Activated B cell treated with CpG ODN at 0.5 μM for 24 hours (primary cell): ENCODE measurements around the gene SUCLG2. TPM values are rescaled to one million over a fixed set of nuclear protein-coding genes. Genes with fewer than 3 reads are reported as not detected.

ENCODE experiments used
- ATAC-seq: fragments of 200-7000 bp; cut with Tn5 transposase; one replicate; pipeline ENCODE4 v1.10.0; 2021; ENCODE audit warnings: low read depth, mild to moderate bottlenecking, moderate library complexity
- CTCF ChIA-PET: fragments of 350-600 bp; sonication (Branson Sonifier 250); formaldehyde crosslinking; loops from one replicate; lab custom pipeline; 2021; ENCODE audit warnings: antibody characterized with exemption; lab: Charles Lee
- POLR2A ChIA-PET: fragments of 350-600 bp; sonication (Branson Sonifier 250); formaldehyde crosslinking; loops from one replicate; lab custom pipeline; 2021; ENCODE audit warnings: antibody characterized with exemption; lab: Charles Lee
- DNase-seq: peaks from one replicate; pipeline ENCODE4 v3.0.0; 2022
- H3K27ac Mint-ChIP-seq: one replicate; pipeline ENCODE4 v1.8.0; 2020; ENCODE audit warnings: mixed read lengths
- H3K27me3 Mint-ChIP-seq: one replicate; pipeline ENCODE4 v1.8.0; 2021; ENCODE audit warnings: mixed read lengths
- H3K36me3 Mint-ChIP-seq: one replicate; pipeline ENCODE4 v1.8.0; 2021; ENCODE audit warnings: low read depth, mixed read lengths
- H3K4me1 Mint-ChIP-seq: one replicate; pipeline ENCODE4 v1.8.0; 2021; ENCODE audit warnings: mixed read lengths
- H3K4me3 Mint-ChIP-seq: one replicate; pipeline ENCODE4 v1.8.0; 2020; ENCODE audit warnings: mild to moderate bottlenecking, mixed read lengths
- H3K9me3 Mint-ChIP-seq: one replicate; pipeline ENCODE4 v1.8.0; 2020; ENCODE audit warnings: mixed read lengths
- intact Hi-C: fragments of 100-400 bp; cut with micrococcal nuclease; formaldehyde crosslinking; loops from one replicate; pipeline ENCODE4 v1.15.1; 2024
- total RNA-seq: library from RNA; stranded (reverse); gene quantifications from 2 replicates; pipeline ENCODE4 v1.2.3, GENCODE V29; 2022
- TF ChIP-seq, protein P1 (sequence below): fragments of 200-600 bp; IDR thresholded peaks from one replicate; pipeline ENCODE4 v1.8.0; 2022; ENCODE audit warnings: antibody characterized with exemption, mild to moderate bottlenecking

SUCLG2 gene
- total RNA-seq, 1 donor from 2014 or later, result 40.8 TPM

DNA sequence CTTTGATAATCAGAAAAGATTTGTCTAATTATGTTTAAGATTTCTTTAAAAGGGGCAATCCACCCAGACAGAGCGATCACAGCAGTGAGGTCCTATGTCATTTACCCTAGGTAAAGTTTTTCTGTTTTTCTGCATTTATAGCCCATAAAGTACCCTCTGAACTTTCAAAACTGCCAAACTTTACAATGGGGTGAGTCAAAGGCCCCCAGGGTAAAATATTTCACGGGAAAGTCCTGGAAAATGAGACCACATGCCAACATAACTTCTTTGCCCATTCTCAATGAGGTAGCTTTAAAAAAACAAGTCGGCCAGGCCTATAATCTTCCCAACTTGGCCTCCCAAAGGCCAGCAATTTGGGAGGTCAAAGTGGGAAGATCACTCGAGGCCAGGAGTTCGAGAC is 53.0 kb downstream of the SUCLG2 start:
- CTCF ChIA-PET, result no interaction called here
- H3K36me3 Mint-ChIP-seq, result peaks cover 61% of the 10 kb centered on the region
- no peak for DNase-seq
- H3K27me3 Mint-ChIP-seq, result no peaks in the 10 kb centered on the region
- ATAC-seq, result no peak
- POLR2A ChIA-PET, result no interaction called here
- TF ChIP-seq, protein P1, sequence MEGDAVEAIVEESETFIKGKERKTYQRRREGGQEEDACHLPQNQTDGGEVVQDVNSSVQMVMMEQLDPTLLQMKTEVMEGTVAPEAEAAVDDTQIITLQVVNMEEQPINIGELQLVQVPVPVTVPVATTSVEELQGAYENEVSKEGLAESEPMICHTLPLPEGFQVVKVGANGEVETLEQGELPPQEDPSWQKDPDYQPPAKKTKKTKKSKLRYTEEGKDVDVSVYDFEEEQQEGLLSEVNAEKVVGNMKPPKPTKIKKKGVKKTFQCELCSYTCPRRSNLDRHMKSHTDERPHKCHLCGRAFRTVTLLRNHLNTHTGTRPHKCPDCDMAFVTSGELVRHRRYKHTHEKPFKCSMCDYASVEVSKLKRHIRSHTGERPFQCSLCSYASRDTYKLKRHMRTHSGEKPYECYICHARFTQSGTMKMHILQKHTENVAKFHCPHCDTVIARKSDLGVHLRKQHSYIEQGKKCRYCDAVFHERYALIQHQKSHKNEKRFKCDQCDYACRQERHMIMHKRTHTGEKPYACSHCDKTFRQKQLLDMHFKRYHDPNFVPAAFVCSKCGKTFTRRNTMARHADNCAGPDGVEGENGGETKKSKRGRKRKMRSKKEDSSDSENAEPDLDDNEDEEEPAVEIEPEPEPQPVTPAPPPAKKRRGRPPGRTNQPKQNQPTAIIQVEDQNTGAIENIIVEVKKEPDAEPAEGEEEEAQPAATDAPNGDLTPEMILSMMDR, result no peak
- peaks cover 29% of the 10 kb centered on the region for H3K4me1 Mint-ChIP-seq
- H3K27ac Mint-ChIP-seq, result no peak overlapping the region
- intact Hi-C loops, result no loop called here
- H3K9me3 Mint-ChIP-seq, result no peaks in the 10 kb centered on the region
- no peak overlapping the region for H3K4me3 Mint-ChIP-seq

DNA sequence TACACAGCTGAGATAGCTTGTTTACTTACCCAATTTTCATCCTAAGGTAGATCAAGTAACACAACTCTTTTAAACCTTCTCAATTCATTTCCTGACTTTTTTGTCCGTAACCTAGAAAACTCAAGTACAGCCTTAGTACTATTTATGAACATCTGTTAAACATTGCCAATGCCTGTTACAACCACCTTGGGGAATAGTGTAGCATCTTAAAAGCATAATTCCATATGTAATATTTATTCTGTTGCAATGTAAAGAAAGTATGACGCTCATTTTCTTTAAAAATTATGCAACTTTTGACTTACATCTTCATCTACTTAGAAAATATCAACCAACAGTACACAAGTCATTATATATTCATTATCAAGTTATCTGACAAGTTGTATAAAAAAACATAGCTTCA is 54.6 kb downstream of the SUCLG2 start:
- no peak overlapping the region for H3K27ac Mint-ChIP-seq
- POLR2A ChIA-PET, result no interaction called here
- H3K4me1 Mint-ChIP-seq, result peaks cover 27% of the 10 kb centered on the region
- ATAC-seq, result no peak
- no peak overlapping the region for H3K4me3 Mint-ChIP-seq
- H3K9me3 Mint-ChIP-seq, result no peaks in the 10 kb centered on the region
- TF ChIP-seq, protein P1, result no peak
- no peak for DNase-seq
- H3K36me3 Mint-ChIP-seq, result peaks cover 58% of the 10 kb centered on the region
- no peaks in the 10 kb centered on the region for H3K27me3 Mint-ChIP-seq
- intact Hi-C loops, result no loop called here
- CTCF ChIA-PET, result interaction anchor here (0.7 kb wide), 1 partner anchor 12 kb away, joined by 3 read pairs; no protein-coding TSS in a partner anchor

DNA sequence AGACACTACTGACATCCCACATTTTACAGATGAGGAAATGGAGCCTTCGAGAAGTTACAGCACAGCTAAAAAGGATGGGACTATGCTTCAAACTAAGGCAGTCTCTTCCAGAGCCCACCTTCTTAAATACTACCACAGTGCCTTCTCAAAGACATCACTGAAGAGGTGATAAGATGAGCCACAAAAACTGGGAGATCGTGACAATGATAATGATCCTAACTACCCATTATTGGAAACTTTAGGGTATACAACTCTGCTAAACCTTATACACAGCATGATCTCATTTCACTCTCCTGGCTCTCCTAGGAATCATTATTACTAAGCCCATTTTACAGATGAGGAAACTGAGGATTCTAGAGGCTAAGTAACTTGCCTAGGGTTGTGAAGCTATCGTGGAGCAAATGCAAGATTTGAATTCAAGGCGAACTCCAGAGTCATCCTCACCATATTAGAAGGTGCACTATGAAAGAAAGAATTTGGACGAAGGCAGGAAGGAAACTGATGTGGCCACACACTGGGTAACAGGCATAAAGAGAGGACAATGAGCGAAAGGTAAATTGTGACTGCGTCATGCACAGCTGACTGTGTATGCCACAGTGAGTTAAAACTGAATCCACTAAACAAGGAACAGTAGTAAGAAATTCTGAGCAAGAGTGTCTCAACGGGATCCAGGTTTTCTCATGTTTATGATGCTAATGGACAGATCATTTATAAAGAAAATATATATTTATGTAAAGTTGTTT is 55.4 kb downstream of the SUCLG2 start:
- Mint-ChIP-seq H3K27me3 (no peaks in the 10 kb centered on the region), H3K4me3 (no peak overlapping the region), H3K27ac (no peak overlapping the region), H3K36me3 (peaks cover 52% of the 10 kb centered on the region), H3K9me3 (no peaks in the 10 kb centered on the region), H3K4me1 (peaks cover 27% of the 10 kb centered on the region)
- CTCF ChIA-PET, result no interaction called here
- DNase-seq (no peak), ATAC-seq (no peak)
- TF ChIP-seq, protein P1, result no peak
- POLR2A ChIA-PET, result no interaction called here
- intact Hi-C loops, result no loop called here

DNA sequence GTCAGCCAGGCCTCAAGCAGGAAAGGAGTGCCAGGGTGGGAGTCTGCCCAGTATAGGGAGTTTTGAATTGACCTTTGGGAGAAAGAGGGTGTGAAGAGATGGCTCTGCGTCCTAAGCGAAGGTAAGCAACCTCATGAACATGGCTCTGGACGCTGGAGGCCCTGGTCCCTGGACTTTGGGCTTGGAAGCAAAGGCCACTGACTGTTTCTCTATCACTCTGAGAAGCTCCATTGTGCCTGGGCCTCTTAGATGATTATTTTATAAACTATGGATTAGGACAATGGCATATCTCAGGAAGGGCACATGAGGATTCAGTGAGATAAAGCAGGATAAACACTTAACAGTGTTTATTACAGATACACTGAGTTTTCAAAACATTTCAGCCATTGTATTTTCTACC is 59.0 kb downstream of the SUCLG2 start:
- H3K27ac Mint-ChIP-seq, result no peak overlapping the region
- ChIA-PET CTCF (no interaction called here), POLR2A (no interaction called here)
- H3K4me1 Mint-ChIP-seq, result peaks cover 4% of the 10 kb centered on the region
- no peaks in the 10 kb centered on the region for H3K27me3 Mint-ChIP-seq
- intact Hi-C loops, result no loop called here
- ATAC-seq (no peak), DNase-seq (no peak)
- no peak overlapping the region for H3K4me3 Mint-ChIP-seq
- TF ChIP-seq, protein P1, result no peak
- peaks cover 69% of the 10 kb centered on the region for H3K36me3 Mint-ChIP-seq
- H3K9me3 Mint-ChIP-seq, result peaks cover 3% of the 10 kb centered on the region

DNA sequence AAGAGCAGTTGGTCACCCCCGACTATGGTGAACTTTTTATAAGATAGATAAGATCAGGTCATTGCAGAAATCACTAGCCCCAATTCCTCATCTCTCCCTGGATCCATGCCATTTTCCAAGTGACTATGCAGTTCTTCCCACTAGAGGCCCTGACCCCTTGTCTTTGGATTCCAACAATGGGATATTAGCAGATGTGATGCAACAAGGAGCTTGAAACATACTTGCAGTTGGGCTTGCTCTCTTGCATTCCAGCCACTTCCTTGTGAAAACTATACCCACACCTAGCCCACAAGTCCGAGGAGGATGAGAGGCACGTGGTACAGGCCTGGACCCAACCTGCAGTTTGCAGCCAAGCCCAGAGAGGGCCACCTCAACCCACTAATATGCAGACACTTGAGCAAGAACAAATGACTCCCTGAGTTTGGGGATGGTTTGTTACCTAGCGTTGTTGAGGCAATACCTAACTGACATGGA is 60.6 kb downstream of the SUCLG2 start:
- Mint-ChIP-seq H3K9me3 (peaks cover 3% of the 10 kb centered on the region), H3K27ac (no peak overlapping the region), H3K36me3 (peaks cover 65% of the 10 kb centered on the region), H3K4me3 (no peak overlapping the region), H3K27me3 (no peaks in the 10 kb centered on the region), H3K4me1 (no peaks in the 10 kb centered on the region)
- DNase-seq, result no peak
- CTCF ChIA-PET, result interaction anchor here (1.1 kb wide), 1 partner anchor 196 kb away, joined by 3 read pairs; no protein-coding TSS in a partner anchor
- POLR2A ChIA-PET, result no interaction called here
- ATAC-seq, result no peak
- intact Hi-C loops, result no loop called here
- TF ChIP-seq, protein P1, result no peak
